ENCODE results near the gene UBA7.
"Not testable (repeated sequence)": the region's sequence is repeated elsewhere in the genome, so short reads cannot be mapped to it uniquely, and the experiment has no call there.

Gene UBA7

GRCh38 chr3:49826016-49826415 is 12.3 kb upstream of the UBA7 start:
- Mint-ChIP-seq H3K27me3 (no peaks in the 10 kb centered on the region), H3K36me3 (peaks cover 3 to 13% of the 10 kb centered on the region in 2 donors), H3K4me1 (peaks cover 0 to under 1% of the 10 kb centered on the region in 2 donors), H3K4me3 (no peak overlapping the region), H3K27ac (no peak overlapping the region), H3K9me3 (no peaks in the 10 kb centered on the region)
- ATAC-seq (replicated peaks) (no peak), DNase-seq (no peak)

DNA sequence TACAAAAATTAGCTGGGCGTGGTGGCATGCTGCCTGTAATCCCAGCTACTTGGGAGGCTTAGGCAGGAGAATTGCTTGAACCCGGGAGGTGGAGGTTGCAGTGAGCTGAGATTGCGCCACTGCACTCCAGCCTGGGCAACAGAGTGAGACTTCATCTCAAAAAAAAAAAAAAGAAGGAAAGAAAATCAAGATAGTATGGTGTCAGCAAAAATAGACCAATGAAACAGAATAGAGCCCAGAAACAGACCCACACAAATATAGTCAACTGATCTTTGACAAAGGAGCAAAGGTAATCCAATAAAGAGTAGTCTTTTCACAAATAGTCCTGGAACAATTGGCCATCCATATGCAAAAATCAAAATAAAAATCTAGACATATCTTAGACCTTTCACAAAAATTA is 9.4 kb upstream of the UBA7 start:
- not testable (repeated sequence) for H3K27me3 Mint-ChIP-seq; DNase-seq; H3K4me1 Mint-ChIP-seq; ATAC-seq (replicated peaks); H3K36me3 Mint-ChIP-seq; H3K9me3 Mint-ChIP-seq; H3K4me3 Mint-ChIP-seq; H3K27ac Mint-ChIP-seq

DNA sequence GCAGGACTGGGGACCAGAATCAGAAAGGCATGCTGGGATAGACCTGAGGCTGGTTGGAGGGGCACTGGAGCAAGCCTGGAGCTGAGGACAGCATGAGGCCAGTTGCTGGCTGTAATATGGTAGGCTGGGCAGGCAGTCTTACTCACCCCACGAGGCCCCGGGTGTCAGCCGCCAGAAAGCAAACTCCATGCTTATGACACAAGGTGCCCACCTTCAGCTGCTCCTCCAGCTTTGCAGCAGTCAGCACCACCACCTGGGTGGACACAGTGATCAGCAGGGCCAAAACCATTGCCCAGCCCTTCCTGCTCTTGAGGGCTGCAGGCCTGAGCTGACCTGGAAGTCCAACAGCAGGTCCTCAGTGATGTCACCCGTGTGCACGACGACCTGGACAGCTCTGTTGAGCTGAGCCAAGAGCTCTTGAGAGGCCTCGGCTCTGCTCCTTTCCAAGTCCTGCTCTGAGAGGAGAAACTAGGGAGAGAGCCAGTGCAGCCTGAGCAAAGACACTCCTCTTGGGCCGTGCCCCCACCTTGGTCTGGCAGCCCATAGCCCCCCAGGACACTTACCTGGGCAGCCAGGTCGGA is 747 bp downstream of the UBA7 start:
- Mint-ChIP-seq H3K27me3 (no peaks in the 10 kb centered on the region), H3K4me3 (peak overlapping the region; percentile 94 to 96), H3K4me1 (peaks cover 28 to 62% of the 10 kb centered on the region in 2 donors), H3K9me3 (no peaks in the 10 kb centered on the region), H3K36me3 (peaks cover 6 to 31% of the 10 kb centered on the region in 2 donors), H3K27ac (peak overlapping the region; percentile 96)
- no peak for DNase-seq
- peak in 1 of 2 donors; percentile 17 for ATAC-seq (replicated peaks)

DNA sequence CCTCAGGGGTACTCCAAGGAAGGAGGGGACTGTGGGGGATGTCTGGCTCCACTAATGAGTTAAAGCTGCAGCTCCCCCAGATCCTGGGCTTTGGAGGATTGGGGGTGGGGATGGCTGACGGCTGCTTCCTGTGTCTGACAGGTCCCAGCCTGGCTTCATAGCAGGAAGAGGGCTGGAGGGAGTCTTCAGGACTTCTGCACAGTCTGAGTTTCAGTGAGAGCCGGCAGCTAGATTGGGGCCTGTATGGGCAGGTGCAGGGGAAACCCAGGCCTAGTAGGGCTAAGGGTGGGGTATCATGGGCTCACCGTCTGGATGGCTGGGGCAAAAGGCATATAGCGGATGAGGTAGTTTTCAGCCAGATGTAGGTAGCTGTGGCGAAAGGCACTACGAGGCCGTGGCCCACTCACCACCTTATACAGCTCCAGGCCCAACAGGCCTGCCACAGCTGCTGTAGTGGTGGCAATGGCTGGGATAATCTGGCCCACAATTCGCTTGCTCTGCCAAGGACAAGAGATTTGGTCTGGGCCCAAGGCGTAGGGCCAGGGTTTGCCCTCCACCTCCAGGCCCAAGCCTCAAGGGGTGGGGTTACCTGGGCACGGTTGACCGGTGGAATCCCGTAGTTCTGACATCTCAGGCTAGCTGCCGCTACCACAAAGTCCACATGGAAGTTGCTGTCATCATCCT is 6.2 kb downstream of the UBA7 start:
- ATAC-seq (replicated peaks) (no peak), DNase-seq (no peak)
- H3K27ac Mint-ChIP-seq: peak overlapping the region; percentile 92
- H3K9me3 Mint-ChIP-seq: no peaks in the 10 kb centered on the region
- no peaks in the 10 kb centered on the region for H3K27me3 Mint-ChIP-seq
- H3K4me1 Mint-ChIP-seq: peaks cover 64 to 86% of the 10 kb centered on the region in 2 donors
- H3K4me3 Mint-ChIP-seq: no peak overlapping the region
- H3K36me3 Mint-ChIP-seq: peaks cover 6 to 31% of the 10 kb centered on the region in 2 donors

DNA sequence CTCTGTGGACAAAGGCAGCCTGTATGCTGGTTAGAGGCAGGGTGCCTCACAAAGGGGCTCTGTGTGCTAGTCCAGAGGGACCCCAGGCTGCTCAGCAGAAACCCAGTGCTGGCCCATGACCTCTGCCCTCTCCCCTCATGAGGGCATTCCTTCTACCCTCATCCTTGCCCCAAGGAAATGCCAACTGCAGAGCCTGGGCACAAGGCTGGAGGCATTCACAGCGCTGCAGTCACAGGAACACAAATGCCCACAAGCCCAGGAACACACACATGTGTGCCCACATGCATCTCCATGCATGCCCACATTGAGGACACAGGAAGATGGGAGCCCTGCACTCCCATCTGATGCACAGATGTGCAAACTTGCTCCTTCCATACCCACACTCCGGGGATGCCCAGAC is 6.9 kb downstream of the UBA7 start:
- no peak for DNase-seq
- ATAC-seq (replicated peaks): no peak
- Mint-ChIP-seq H3K4me3 (no peak overlapping the region), H3K4me1 (peaks cover 65 to 86% of the 10 kb centered on the region in 2 donors), H3K36me3 (peaks cover 6 to 31% of the 10 kb centered on the region in 2 donors), H3K9me3 (no peaks in the 10 kb centered on the region), H3K27me3 (peaks cover under 1 to 5% of the 10 kb centered on the region in 2 donors), H3K27ac (peak overlapping the region; percentile 92)

- H3K27ac Mint-ChIP-seq: peak overlapping the region; percentile 93
- peaks cover 60 to 83% of the 10 kb centered on the region in 2 donors for H3K4me1 Mint-ChIP-seq
- no peak for DNase-seq
- H3K4me3 Mint-ChIP-seq: peak overlapping the region; percentile 57 to 76
- H3K36me3 Mint-ChIP-seq: peaks cover 4 to 25% of the 10 kb centered on the region in 2 donors
- ATAC-seq (replicated peaks): no peak
- no peaks in the 10 kb centered on the region for H3K9me3 Mint-ChIP-seq
- peaks cover 8 to 12% of the 10 kb centered on the region in 2 donors for H3K27me3 Mint-ChIP-seq
These were observed 7.7 kb downstream of the UBA7 start for GRCh38 chr3:49805897-49806701.

DNA sequence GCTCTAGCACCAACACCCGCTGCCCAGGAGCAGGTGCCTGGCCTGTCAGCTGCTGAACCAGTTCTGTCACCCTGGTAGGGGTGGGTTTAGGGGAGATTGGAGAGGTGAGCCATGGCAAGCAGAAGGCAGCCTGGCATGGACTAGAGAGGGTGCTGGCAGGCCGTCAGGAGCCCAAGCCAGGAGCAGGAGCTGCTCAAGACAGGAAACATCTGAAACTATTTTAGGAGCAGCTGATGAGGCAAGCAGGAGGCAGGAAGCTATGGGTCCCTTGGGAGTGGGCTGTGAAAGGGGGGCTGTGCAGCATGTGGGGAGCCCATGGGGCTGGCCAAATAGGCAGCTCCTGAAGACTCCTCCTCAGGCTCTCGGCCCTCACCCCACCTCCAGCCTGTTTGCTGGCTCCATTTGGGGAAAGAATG is 8.4 kb downstream of the UBA7 start:
- Mint-ChIP-seq H3K36me3 (peaks cover 4 to 20% of the 10 kb centered on the region in 2 donors), H3K27me3 (peaks cover 9 to 15% of the 10 kb centered on the region in 2 donors), H3K4me1 (peaks cover 59 to 80% of the 10 kb centered on the region in 2 donors), H3K27ac (peak overlapping the region; percentile 93), H3K9me3 (no peaks in the 10 kb centered on the region), H3K4me3 (peak overlapping the region; percentile 57 to 76)
- peak; percentile 23 for DNase-seq
- peak in 1 of 2 donors; percentile 22 for ATAC-seq (replicated peaks)

GRCh38 chr3:49804141-49805041 is 9.4 kb downstream of the UBA7 start:
- no peak for DNase-seq
- H3K4me1 Mint-ChIP-seq: peaks cover 53 to 70% of the 10 kb centered on the region in 2 donors

DNA sequence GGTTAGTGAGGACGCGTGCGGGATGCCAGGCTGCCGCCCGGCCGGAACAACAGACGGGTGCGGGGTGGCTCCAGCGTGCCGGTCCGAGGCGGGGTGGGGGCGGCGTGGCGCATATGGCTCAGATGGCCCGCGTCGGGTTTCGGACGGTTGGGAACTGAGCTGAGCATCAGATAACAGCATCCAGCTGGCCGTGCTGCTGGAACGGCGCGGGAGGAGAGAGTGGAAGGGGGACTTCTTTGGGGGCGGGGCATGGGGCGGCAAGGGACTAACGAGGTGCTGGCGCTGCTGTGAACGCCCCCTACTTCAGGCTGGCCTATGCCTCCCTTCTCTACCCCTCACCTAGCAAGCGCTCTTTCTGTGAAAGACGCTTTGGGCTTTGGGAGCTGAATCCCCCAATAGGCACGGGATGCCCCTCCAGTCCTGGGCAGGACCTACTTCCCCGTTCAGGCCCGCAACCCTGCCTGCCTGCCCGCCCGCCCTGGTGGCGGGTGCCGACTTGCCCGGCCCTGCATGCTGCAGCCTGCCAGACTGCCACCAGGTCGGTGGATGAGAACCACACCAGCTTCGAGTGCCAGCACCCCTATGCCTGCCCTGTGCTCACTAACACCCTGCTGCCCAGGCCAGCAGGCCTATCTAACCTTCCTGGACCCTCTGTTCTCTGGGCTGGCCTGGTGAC is 10.2 kb downstream of the UBA7 start:
- Mint-ChIP-seq H3K27ac (peak overlapping the region; percentile 72), H3K9me3 (no peaks in the 10 kb centered on the region), H3K4me3 (peak overlapping the region; percentile 84), H3K4me1 (peaks cover 52 to 62% of the 10 kb centered on the region in 2 donors), H3K36me3 (peaks cover 0 to 3% of the 10 kb centered on the region in 2 donors), H3K27me3 (peaks cover 9 to 22% of the 10 kb centered on the region in 2 donors)
- DNase-seq (peak; percentile 44), ATAC-seq (replicated peaks) (peak; percentile 33 to 40)

More at GRCh38 chr3:49804141-49805041, 9.4 kb downstream of the UBA7 start:
- Mint-ChIP-seq H3K4me3 (peak overlapping the region; percentile 84), H3K36me3 (peaks cover under 1 to 10% of the 10 kb centered on the region in 2 donors), H3K27me3 (peaks cover 9 to 15% of the 10 kb centered on the region in 2 donors), H3K27ac (peak overlapping the region; percentile 93), H3K9me3 (no peaks in the 10 kb centered on the region)
- peak in 1 of 2 donors; percentile 0 for ATAC-seq (replicated peaks)

- Mint-ChIP-seq H3K9me3 (no peaks in the 10 kb centered on the region), H3K36me3 (no peaks in the 10 kb centered on the region), H3K4me1 (peaks cover 44 to 55% of the 10 kb centered on the region in 2 donors), H3K27me3 (peaks cover 9 to 22% of the 10 kb centered on the region in 2 donors), H3K4me3 (peak within 1 kb of the TSS; percentile 84), H3K27ac (peak within 1 kb of the TSS; percentile 87)
- peak; percentile 75 to 78 for ATAC-seq (replicated peaks)
- peak; percentile 78 for DNase-seq
These were observed 10.9 kb downstream of the UBA7 start, which contains the start of gene INKA1 for GRCh38 chr3:49802719-49803464. INKA1 (plus strand) TSS chr3:49803261; CDS start chr3:49803393, 132 bp downstream.

- DNase-seq (no peak), ATAC-seq (replicated peaks) (no peak)
- Mint-ChIP-seq H3K4me1 (peaks cover 28 to 38% of the 10 kb centered on the region in 2 donors), H3K4me3 (no peak overlapping the region), H3K9me3 (no peaks in the 10 kb centered on the region), H3K27me3 (peaks cover 9 to 22% of the 10 kb centered on the region in 2 donors), H3K36me3 (no peaks in the 10 kb centered on the region), H3K27ac (no peak overlapping the region)
These were observed 12.6 kb downstream of the UBA7 start for GRCh38 chr3:49801160-49801559.

DNA sequence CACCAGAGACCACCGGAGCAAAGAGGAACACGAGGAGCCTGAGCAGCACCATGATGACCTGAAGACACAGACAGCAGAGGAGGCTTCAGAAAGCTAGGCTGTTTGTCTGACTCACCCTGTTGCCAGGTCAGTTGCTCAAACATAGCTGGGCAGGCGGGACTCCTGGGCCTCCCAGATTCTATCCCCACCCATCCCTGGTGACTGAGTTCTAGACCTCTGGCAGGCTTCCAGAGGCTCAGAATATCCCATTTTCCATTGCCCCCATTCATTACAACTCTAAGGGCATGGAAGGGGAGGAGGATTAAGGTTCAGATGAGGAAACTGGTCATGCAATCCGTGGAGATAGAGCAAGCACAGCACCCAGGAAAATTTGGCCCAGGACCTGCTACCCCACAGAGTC is 14.0 kb downstream of the UBA7 start, which contains the start of gene CDHR4:
Gene CDHR4, minus strand, starts transcription at position 113 of the 400 bp plus-strand sequence. Its CDS starts 61 bp downstream, at position 52.
- H3K4me3 Mint-ChIP-seq: no peak within 1 kb of the TSS
- no peaks in the 10 kb centered on the region for H3K36me3 Mint-ChIP-seq
- no peaks in the 10 kb centered on the region for H3K9me3 Mint-ChIP-seq
- no peak within 1 kb of the TSS for H3K27ac Mint-ChIP-seq
- ATAC-seq (replicated peaks) (no peak), DNase-seq (no peak)
- H3K27me3 Mint-ChIP-seq: peaks cover 9 to 22% of the 10 kb centered on the region in 2 donors
- H3K4me1 Mint-ChIP-seq: peaks cover 14 to 24% of the 10 kb centered on the region in 2 donors

Measured in stimulated activated naive B cell treated with anti-CD40 and anti-IgM and Interleukin-4, amounts not matched to agents 10 μg/mL and 1 μg/mL and 100 μg/mL, for 72 hours (primary cell).